Gastrocnemius medialis (tissue), 4 donors: ENCODE measurements around the gene GGA2. TPM values are rescaled to one million over a fixed set of nuclear protein-coding genes. Genes with fewer than 3 reads are reported as not detected.
A peak's percentile ranks its signal among the peaks of the same experiment; 100 is the strongest.

Source experiments
- ATAC-seq, 2 donors: fragments of 150-250 bp; one replicate each; pipeline ENCODE4 v1.9.1; 2016
- DNase-seq, 2 donors: peaks; one replicate each; pipeline ENCODE4 v3.0.0-alpha.2; 2019
- H3K27ac ChIP-seq, 4 donors: fragments of 200-600 bp; sonication (generic); 1 replicate in 1 of 4; 2 replicates in 3 of 4; pipeline ENCODE4 v1.5.1; 2016 to 2018; ENCODE audit warnings: mild to moderate bottlenecking in 2 of 4, moderate library complexity in 1 of 4
- H3K27me3 ChIP-seq, 3 donors: fragments of 200-600 bp; sonication (generic) in 2 of 3; 1 replicate in 1 of 3; 2 replicates in 2 of 3; pipeline versions ENCODE4 v1.5.1 to v1.6.0; 2016 to 2019; ENCODE audit warnings: mild to moderate bottlenecking in 1 of 3, moderate library complexity in 1 of 3
- H3K36me3 ChIP-seq, 2 donors: fragments of 200-600 bp; sonication (generic) in 1 of 2; one replicate each; pipeline ENCODE4 v1.5.1; 2017 to 2018
- H3K4me1 ChIP-seq, 2 donors: fragments of 200-600 bp; sonication (generic) in 1 of 2; one replicate each; pipeline ENCODE4 v1.5.1; 2016 to 2017; ENCODE audit warnings: mild to moderate bottlenecking in 2 of 2
- H3K4me3 ChIP-seq, 4 donors: fragments of 200-600 bp; sonication (generic) in 3 of 4; 1 replicate in 1 of 4; 2 replicates in 3 of 4; pipeline ENCODE4 v1.5.1; 2016 to 2019; ENCODE audit warnings: mild to moderate bottlenecking in 2 of 4
- H3K9me3 ChIP-seq, 3 donors: fragments of 200-600 bp; sonication (generic) in 2 of 3; 1 replicate in 1 of 3; 2 replicates in 2 of 3; pipeline ENCODE4 v1.5.1; 2016 to 2019
- POLR2A ChIP-seq, 2 donors: fragments of 450-650 bp; IDR thresholded peaks; one replicate each; pipeline ENCODE4 v1.6.1; 2017; ENCODE audit warnings: antibody characterized with exemption in 2 of 2, mild to moderate bottlenecking in 2 of 2, moderate library complexity in 2 of 2
- in situ Hi-C, 4 donors: fragments of 200-750 bp; cut with MboI; loops; one replicate each; pipeline versions ENCODE4 v1.15.0 to v1.8.0; 2017; ENCODE audit warnings: low sequenced_read_pairs in 4 of 4
- intact Hi-C: fragments of 100-400 bp; cut with DNase I; formaldehyde crosslinking; loops from one replicate; pipeline ENCODE4 v1.15.1; 2023; ENCODE audit warnings: low total_unique reads
- total RNA-seq, 4 donors: library from RNA; depleted of rRNA; stranded (reverse); fragments of >200 nt; gene quantifications; one replicate each; pipeline versions ENCODE4 v1.1.0 to v1.2.3, GENCODE V29; 2016
- TF ChIP-seq, protein P1 (sequence below), 5 experiments: fragments of 450-650 bp in 3 of 5; fragments of 200-600 bp in 2 of 5; sonication (generic) in 2 of 5; IDR thresholded peaks in 4 of 5; conservative IDR thresholded peaks in 1 of 5; 1 replicate in 4 of 5; 2 replicates in 1 of 5; pipeline ENCODE4 v1.5.1; 2016 to 2019; ENCODE audit warnings: antibody characterized with exemption in 5 of 5, mild to moderate bottlenecking in 3 of 5, moderate library complexity in 3 of 5

Gene GGA2
- total RNA-seq, 4 donors from 2014 or later, result 31.0 to 79.9 (median 48.8) TPM

DNA sequence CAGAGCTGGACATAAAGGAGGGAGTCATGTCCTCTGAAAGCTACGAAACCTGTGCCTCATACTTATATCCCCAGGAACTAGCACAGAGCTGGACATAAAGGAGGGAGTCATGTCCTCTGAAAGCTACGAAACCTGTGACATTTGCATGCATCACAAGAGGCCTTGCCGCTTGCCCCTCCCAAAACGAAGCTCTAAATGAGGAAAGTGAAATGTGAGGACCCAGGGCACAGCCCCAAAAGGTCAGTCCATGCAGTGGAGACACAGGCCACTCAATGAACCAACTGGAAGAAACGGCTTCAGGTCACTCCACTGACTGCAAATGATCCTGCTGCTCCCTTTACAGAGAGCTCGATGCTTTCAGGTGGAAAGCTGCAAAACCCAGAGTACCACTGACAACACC, 95.6 kb downstream of the GGA2 start:
- TF ChIP-seq POLR2A (IDR thresholded peaks at IDR 0.05), result no peak
- TF ChIP-seq, protein P1, sequence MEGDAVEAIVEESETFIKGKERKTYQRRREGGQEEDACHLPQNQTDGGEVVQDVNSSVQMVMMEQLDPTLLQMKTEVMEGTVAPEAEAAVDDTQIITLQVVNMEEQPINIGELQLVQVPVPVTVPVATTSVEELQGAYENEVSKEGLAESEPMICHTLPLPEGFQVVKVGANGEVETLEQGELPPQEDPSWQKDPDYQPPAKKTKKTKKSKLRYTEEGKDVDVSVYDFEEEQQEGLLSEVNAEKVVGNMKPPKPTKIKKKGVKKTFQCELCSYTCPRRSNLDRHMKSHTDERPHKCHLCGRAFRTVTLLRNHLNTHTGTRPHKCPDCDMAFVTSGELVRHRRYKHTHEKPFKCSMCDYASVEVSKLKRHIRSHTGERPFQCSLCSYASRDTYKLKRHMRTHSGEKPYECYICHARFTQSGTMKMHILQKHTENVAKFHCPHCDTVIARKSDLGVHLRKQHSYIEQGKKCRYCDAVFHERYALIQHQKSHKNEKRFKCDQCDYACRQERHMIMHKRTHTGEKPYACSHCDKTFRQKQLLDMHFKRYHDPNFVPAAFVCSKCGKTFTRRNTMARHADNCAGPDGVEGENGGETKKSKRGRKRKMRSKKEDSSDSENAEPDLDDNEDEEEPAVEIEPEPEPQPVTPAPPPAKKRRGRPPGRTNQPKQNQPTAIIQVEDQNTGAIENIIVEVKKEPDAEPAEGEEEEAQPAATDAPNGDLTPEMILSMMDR (IDR thresholded peaks at IDR 0.05 in 4 of 5, conservative IDR thresholded peaks at IDR 0.05 in 1 of 5), result no peak
- in situ Hi-C loops, result no loop called here

More for the DNA sequence above, 95.6 kb downstream of the GGA2 start:
- intact Hi-C loops, result loop anchor here (5.0 kb wide), 1 partner anchor 52 kb away; no protein-coding TSS in a partner anchor
- Histone ChIP-seq H3K9me3 (no peaks in the 10 kb centered on the region), H3K4me1 (peaks cover 14 to 15% of the 10 kb centered on the region in 2 donors), H3K27me3 (no peaks in the 10 kb centered on the region), H3K27ac (peak overlapping the region; percentile 70 to 75 (median 71)), H3K4me3 (no peak overlapping the region), H3K36me3 (peaks cover 0 to 42% of the 10 kb centered on the region in 2 donors)
- DNase-seq (peak; percentile 54 to 81), ATAC-seq (peak; percentile 92 to 98)

Other genes starting within 250 kb of the GGA2 start
- 1 to 10 TPM in 2 of 4 donors, under 1 TPM in 2; 0.81 to 2.3 (median 0.99) TPM for gene SCNN1B, start 208.2 kb downstream of the GGA2 start, total RNA-seq
- gene COG7, start 57.3 kb downstream of the GGA2 start, total RNA-seq, result 10 to 100 TPM in 1 of 4 donors, 1 to 10 TPM in 3; 6.6 to 12.9 (median 7.1) TPM
- gene EARS2, start 46.9 kb upstream of the GGA2 start, total RNA-seq, result 10 to 100 TPM in 3 of 4 donors, 1 to 10 TPM in 1; 8.4 to 39.6 (median 19.3) TPM
- gene UBFD1, start 47.2 kb upstream of the GGA2 start, total RNA-seq, result 100 to 1,000 TPM; 133 to 367 (median 317) TPM
- 100 to 1,000 TPM; 166 to 400 (median 323) TPM for gene NDUFAB1, start 85.8 kb upstream of the GGA2 start, total RNA-seq
- 10 to 100 TPM in 1 of 4 donors, 1 to 10 TPM in 3; 6.0 to 11.0 (median 7.3) TPM for gene PALB2, start 130.8 kb upstream of the GGA2 start, total RNA-seq
- 10 to 100 TPM; 22.9 to 34.4 (median 24.8) TPM for gene DCTN5, start 131.0 kb upstream of the GGA2 start, total RNA-seq
- 1 to 10 TPM in 2 of 4 donors, under 1 TPM in 2; 0.05 to 6.2 (median 0.91) TPM for gene PLK1, start 168.4 kb upstream of the GGA2 start, total RNA-seq
- 1 to 10 TPM in 1 of 4 donors, not detected in 3; 1.1 TPM for gene ERN2, start 202.7 kb upstream of the GGA2 start, total RNA-seq
- under 1 TPM in 1 of 4 donors, not detected in 3; 0.56 TPM for gene CHP2, start 244.5 kb upstream of the GGA2 start, total RNA-seq